GM19238 (cell line): ENCODE data around the gene BEAN1.
"Not testable (repeated sequence)": the region's sequence is repeated elsewhere in the genome, so short reads cannot be mapped to it uniquely, and the experiment has no call there.

Experiments used
- DNase-seq: peaks from one replicate; pipeline ENCODE4 v3.0.0; 2011; ENCODE audit warnings: low spot score; ENCODE audit not compliant: insufficient read length

Gene BEAN1

GRCh38 chr16:66484453-66485213 lies 57.5 kb downstream of the BEAN1 start:
- DNase-seq = no peak

GRCh38 chr16:66485376-66485775 lies 58.3 kb downstream of the BEAN1 start:
- DNase-seq = no peak

GRCh38 chr16:66486199-66486772 lies 59.2 kb downstream of the BEAN1 start:
- no peak for DNase-seq

GRCh38 chr16:66486773-66487579 lies 59.9 kb downstream of the BEAN1 start:
- DNase-seq = no peak

GRCh38 chr16:66487580-66488275 lies 60.6 kb downstream of the BEAN1 start:
- DNase-seq = no peak

- DNase-seq = no peak
Measured at GRCh38 chr16:66488505-66488904, 61.4 kb downstream of the BEAN1 start.

- no peak for DNase-seq
Measured at GRCh38 chr16:66489385-66489784, 62.3 kb downstream of the BEAN1 start.

- no peak for DNase-seq
Measured at GRCh38 chr16:66489818-66490217, 62.7 kb downstream of the BEAN1 start.

- no peak for DNase-seq
Measured at GRCh38 chr16:66490774-66491715, 64.0 kb downstream of the BEAN1 start.

- DNase-seq = no peak
Measured at GRCh38 chr16:66491716-66492064, 64.6 kb downstream of the BEAN1 start.

- no peak for DNase-seq
Measured at GRCh38 chr16:66493490-66494401, 66.7 kb downstream of the BEAN1 start.

GRCh38 chr16:66494916-66495315 lies 67.8 kb downstream of the BEAN1 start:
- no peak for DNase-seq

GRCh38 chr16:66495440-66495839 lies 68.3 kb downstream of the BEAN1 start:
- DNase-seq = no peak

GRCh38 chr16:66496226-66496625 lies 69.1 kb downstream of the BEAN1 start:
- DNase-seq = not testable (repeated sequence)

- not testable (repeated sequence) for DNase-seq
Measured at GRCh38 chr16:66497921-66498320, 70.8 kb downstream of the BEAN1 start.

- DNase-seq = not testable (repeated sequence)
Measured at GRCh38 chr16:66501563-66501962, 74.5 kb downstream of the BEAN1 start.

GRCh38 chr16:66502020-66502913 lies 75.2 kb downstream of the BEAN1 start:
- no peak for DNase-seq

- DNase-seq = no peak
Measured at GRCh38 chr16:66503030-66503429, 75.9 kb downstream of the BEAN1 start.

- DNase-seq = no peak
Measured at GRCh38 chr16:66503612-66504011, 76.5 kb downstream of the BEAN1 start.
